ENCODE data around the gene TRIM60. TPM values are rescaled to one million over a fixed set of nuclear protein-coding genes. Genes with fewer than 3 reads are reported as not detected.
"Not testable (repeated sequence)": the region's sequence is repeated elsewhere in the genome, so short reads cannot be mapped to it uniquely, and the experiment has no call there.

The TRIM60 gene
- total RNA-seq, 1 donor from 2014 or later, result not detected

DNA sequence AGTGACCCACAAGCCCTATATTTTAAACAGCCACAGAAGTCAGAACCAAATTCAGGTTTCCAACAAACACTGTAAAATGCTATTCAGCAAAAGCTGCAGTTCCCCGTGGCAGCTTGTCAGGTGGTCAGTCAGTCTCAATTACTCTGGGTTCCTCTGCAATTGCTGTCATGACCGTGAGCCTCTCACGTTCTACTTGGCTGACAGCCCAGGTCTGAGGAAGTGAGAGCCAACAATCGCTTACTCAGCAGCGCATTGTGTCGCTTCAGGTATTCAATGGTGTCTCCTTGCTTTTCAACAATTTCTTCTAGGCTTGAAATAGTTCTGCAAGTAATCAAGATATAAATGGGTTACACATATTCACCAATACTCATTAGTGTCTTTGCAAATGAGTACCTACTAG lies 47.7 kb downstream of the TRIM60 start:
- Histone ChIP-seq H3K4me1 (peaks cover 6% of the 10 kb centered on the region), H3K27ac (replicated peaks) (no peak overlapping the region), H3K27me3 (ENCODE audit: low read depth) (no peaks in the 10 kb centered on the region), H3K9me3 (replicated peaks) (no peaks in the 10 kb centered on the region), H3K36me3 (peaks cover 46% of the 10 kb centered on the region), H3K4me3 (no peak overlapping the region)
- TF ChIP-seq, protein P1, sequence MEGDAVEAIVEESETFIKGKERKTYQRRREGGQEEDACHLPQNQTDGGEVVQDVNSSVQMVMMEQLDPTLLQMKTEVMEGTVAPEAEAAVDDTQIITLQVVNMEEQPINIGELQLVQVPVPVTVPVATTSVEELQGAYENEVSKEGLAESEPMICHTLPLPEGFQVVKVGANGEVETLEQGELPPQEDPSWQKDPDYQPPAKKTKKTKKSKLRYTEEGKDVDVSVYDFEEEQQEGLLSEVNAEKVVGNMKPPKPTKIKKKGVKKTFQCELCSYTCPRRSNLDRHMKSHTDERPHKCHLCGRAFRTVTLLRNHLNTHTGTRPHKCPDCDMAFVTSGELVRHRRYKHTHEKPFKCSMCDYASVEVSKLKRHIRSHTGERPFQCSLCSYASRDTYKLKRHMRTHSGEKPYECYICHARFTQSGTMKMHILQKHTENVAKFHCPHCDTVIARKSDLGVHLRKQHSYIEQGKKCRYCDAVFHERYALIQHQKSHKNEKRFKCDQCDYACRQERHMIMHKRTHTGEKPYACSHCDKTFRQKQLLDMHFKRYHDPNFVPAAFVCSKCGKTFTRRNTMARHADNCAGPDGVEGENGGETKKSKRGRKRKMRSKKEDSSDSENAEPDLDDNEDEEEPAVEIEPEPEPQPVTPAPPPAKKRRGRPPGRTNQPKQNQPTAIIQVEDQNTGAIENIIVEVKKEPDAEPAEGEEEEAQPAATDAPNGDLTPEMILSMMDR (IDR thresholded peaks at IDR 0.05; ENCODE audit: borderline replicate concordance), result no peak
- DNase-seq, result peak; percentile 43
- intact Hi-C loops (cut with micrococcal nuclease), result no loop called here

DNA sequence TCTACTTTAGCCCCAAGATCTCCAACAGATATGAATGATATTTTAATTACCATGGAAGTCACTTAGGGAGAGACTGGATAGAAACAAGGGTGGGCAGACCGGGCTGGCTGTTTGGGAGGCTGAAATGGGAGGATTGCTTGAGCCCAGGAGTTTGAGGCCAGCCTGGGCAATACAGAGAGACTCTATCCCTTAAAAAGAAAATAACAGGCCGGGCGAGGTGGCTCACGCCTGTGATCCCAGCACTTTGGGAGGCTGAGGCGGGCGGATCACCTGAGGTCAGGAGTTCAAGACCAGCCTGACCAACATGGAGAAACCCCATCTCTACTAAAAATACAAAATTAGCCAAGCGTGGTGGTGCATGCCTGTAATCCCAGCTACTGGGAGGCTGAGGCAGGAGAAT lies 53.0 kb downstream of the TRIM60 start:
- DNase-seq; intact Hi-C loops (cut with micrococcal nuclease); H3K27me3 ChIP-seq (ENCODE audit: low read depth); H3K4me3 ChIP-seq; H3K4me1 ChIP-seq; H3K9me3 ChIP-seq (replicated peaks); H3K27ac ChIP-seq (replicated peaks): not testable (repeated sequence)
- H3K36me3 ChIP-seq, result peaks cover 62% of the 10 kb centered on the region

DNA sequence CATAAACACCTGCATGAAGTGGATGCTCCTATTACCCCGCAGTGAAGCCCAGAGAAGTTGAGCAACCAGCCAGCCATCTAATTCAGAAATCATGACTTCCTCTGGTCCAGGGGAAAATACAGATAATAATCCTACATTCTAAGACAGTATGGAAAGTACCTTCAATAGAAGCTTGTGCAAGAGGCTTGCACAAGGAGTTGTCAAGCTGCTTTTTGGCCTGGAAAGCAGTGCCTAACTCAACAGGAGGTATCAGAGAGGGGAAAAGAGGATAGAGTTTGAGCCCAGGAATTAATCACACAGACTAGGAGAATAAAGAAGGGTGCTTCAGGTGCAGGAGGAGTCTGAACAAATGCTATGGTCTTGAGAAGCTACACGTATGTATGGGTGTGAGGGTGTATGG lies 54.1 kb downstream of the TRIM60 start:
- no peak for DNase-seq
- intact Hi-C loops (cut with micrococcal nuclease), result no loop called here
- H3K36me3 ChIP-seq, result peaks cover 57% of the 10 kb centered on the region
- no peaks in the 10 kb centered on the region for H3K27me3 ChIP-seq (ENCODE audit: low read depth)
- H3K4me1 ChIP-seq, result no peaks in the 10 kb centered on the region
- no peak overlapping the region for H3K4me3 ChIP-seq
- H3K9me3 ChIP-seq (replicated peaks), result no peaks in the 10 kb centered on the region
- TF ChIP-seq, protein P1 (IDR thresholded peaks at IDR 0.05; ENCODE audit: borderline replicate concordance), result no peak
- H3K27ac ChIP-seq (replicated peaks), result no peak overlapping the region

GRCh38 chr4:165088366-165088765 lies 56.6 kb downstream of the TRIM60 start:
- no peaks in the 10 kb centered on the region for H3K27me3 ChIP-seq (ENCODE audit: low read depth)
- TF ChIP-seq, protein P1 (IDR thresholded peaks at IDR 0.05; ENCODE audit: borderline replicate concordance), result no peak
- H3K9me3 ChIP-seq (replicated peaks), result no peaks in the 10 kb centered on the region
- H3K27ac ChIP-seq (replicated peaks), result no peak overlapping the region
- H3K4me1 ChIP-seq, result no peaks in the 10 kb centered on the region
- H3K36me3 ChIP-seq, result peaks cover 67% of the 10 kb centered on the region
- no peak for DNase-seq
- intact Hi-C loops (cut with micrococcal nuclease), result no loop called here
- H3K4me3 ChIP-seq, result no peak overlapping the region

Other genes with a start within 250 kb of the TRIM60 start
- gene APELA, start 154.8 kb upstream of the TRIM60 start, total RNA-seq, result not detected
- gene TRIM61, start 54.3 kb upstream of the TRIM60 start, total RNA-seq, result 2.3 TPM
- gene TRIM75, start 21.9 kb downstream of the TRIM60 start, total RNA-seq, result not detected
- gene TMEM192, start 80.9 kb downstream of the TRIM60 start, total RNA-seq, result 18.3 TPM
- 8.4 TPM for gene KLHL2, start 175.6 kb downstream of the TRIM60 start, total RNA-seq